Measurements from ENCODE around the gene GRK3.
A peak's percentile ranks its signal among the peaks of the same experiment; 100 is the strongest.

Gene GRK3

GRCh38 chr22:25741692-25742626, 177.5 kb downstream of the GRK3 start, which contains the start of gene MYO18B:
Gene MYO18B (plus strand): TSS chr22:25742188. CDS start chr22:25761093, 18,905 bp downstream.
- DNase-seq = no peak

GRCh38 chr22:25742918-25743708, 178.6 kb downstream of the GRK3 start:
- no peak for DNase-seq

- DNase-seq = no peak
Observed at GRCh38 chr22:25744694-25745093, 180.2 kb downstream of the GRK3 start.

- DNase-seq = no peak
Observed at GRCh38 chr22:25745341-25746011, 181.0 kb downstream of the GRK3 start.

GRCh38 chr22:25746012-25746373, 181.5 kb downstream of the GRK3 start:
- no peak for DNase-seq

GRCh38 chr22:25747245-25747944, 182.9 kb downstream of the GRK3 start:
- DNase-seq = no peak

- DNase-seq = no peak
Observed at GRCh38 chr22:25748140-25748539, 183.7 kb downstream of the GRK3 start.

GRCh38 chr22:25748704-25749103, 184.2 kb downstream of the GRK3 start:
- DNase-seq = no peak

- DNase-seq = peak; percentile 50 to 54
Observed at GRCh38 chr22:25749420-25750169, 185.1 kb downstream of the GRK3 start.

- no peak for DNase-seq
Observed at GRCh38 chr22:25750569-25751173, 186.2 kb downstream of the GRK3 start.

- no peak for DNase-seq
Observed at GRCh38 chr22:25751174-25751581, 186.7 kb downstream of the GRK3 start.

- DNase-seq = no peak
Observed at GRCh38 chr22:25752615-25753214, 188.2 kb downstream of the GRK3 start.

GRCh38 chr22:25753252-25753651, 188.8 kb downstream of the GRK3 start:
- no peak for DNase-seq

GRCh38 chr22:25754527-25755202, 190.2 kb downstream of the GRK3 start:
- no peak for DNase-seq

GRCh38 chr22:25757686-25758085, 193.2 kb downstream of the GRK3 start:
- DNase-seq = no peak

GRCh38 chr22:25758316-25758715, 193.8 kb downstream of the GRK3 start:
- no peak for DNase-seq

- DNase-seq = no peak
Observed at GRCh38 chr22:25759825-25760231, 195.4 kb downstream of the GRK3 start.

- DNase-seq = no peak
Observed at GRCh38 chr22:25760294-25760693, 195.8 kb downstream of the GRK3 start.

GRCh38 chr22:25760848-25761595, 196.5 kb downstream of the GRK3 start:
- DNase-seq = no peak

GRCh38 chr22:25762147-25762546, 197.7 kb downstream of the GRK3 start:
- DNase-seq = no peak

Data from activated CD4-positive, alpha-beta T cell treated with anti-CD3 and anti-CD28 coated beads, Interleukin-2, amount 50 U/mL, for 48 hours (primary cell).